Fibroblast of mammary gland (primary cell): ENCODE results near the gene ZNF862.
"Not testable (repeated sequence)": the region's sequence is repeated elsewhere in the genome, so short reads cannot be mapped to it uniquely, and the experiment has no call there.

ENCODE experiments used
- DNase-seq: peaks from one replicate; pipeline ENCODE4 v3.0.0-alpha.2; 2010; ENCODE audit warnings: low read depth
- H3K4me3 ChIP-seq: 2 replicates; pipeline ENCODE4 v1.5.1; 2011; ENCODE audit warnings: low read depth, mild to moderate bottlenecking, low read length, moderate library complexity; ENCODE audit not compliant: control insufficient read depth
- TF ChIP-seq, protein P1 (sequence below): conservative IDR thresholded peaks from 2 replicates; pipeline ENCODE4 v1.5.1; 2011; ENCODE audit warnings: low read depth, low read length, inconsistent platforms; ENCODE audit not compliant: control insufficient read depth, insufficient read depth

The ZNF862 gene

GRCh38 chr7:149883452-149883861, 45.3 kb downstream of the ZNF862 start:
- peak; percentile 43 for DNase-seq
- TF ChIP-seq, protein P1, sequence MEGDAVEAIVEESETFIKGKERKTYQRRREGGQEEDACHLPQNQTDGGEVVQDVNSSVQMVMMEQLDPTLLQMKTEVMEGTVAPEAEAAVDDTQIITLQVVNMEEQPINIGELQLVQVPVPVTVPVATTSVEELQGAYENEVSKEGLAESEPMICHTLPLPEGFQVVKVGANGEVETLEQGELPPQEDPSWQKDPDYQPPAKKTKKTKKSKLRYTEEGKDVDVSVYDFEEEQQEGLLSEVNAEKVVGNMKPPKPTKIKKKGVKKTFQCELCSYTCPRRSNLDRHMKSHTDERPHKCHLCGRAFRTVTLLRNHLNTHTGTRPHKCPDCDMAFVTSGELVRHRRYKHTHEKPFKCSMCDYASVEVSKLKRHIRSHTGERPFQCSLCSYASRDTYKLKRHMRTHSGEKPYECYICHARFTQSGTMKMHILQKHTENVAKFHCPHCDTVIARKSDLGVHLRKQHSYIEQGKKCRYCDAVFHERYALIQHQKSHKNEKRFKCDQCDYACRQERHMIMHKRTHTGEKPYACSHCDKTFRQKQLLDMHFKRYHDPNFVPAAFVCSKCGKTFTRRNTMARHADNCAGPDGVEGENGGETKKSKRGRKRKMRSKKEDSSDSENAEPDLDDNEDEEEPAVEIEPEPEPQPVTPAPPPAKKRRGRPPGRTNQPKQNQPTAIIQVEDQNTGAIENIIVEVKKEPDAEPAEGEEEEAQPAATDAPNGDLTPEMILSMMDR = peak; percentile 67

GRCh38 chr7:149884016-149884415, 45.8 kb downstream of the ZNF862 start:
- H3K4me3 ChIP-seq = no peak overlapping the region
- no peak for DNase-seq
- TF ChIP-seq, protein P1 = no peak

More at GRCh38 chr7:149883452-149883861, 45.3 kb downstream of the ZNF862 start:
- no peak overlapping the region for H3K4me3 ChIP-seq

DNA sequence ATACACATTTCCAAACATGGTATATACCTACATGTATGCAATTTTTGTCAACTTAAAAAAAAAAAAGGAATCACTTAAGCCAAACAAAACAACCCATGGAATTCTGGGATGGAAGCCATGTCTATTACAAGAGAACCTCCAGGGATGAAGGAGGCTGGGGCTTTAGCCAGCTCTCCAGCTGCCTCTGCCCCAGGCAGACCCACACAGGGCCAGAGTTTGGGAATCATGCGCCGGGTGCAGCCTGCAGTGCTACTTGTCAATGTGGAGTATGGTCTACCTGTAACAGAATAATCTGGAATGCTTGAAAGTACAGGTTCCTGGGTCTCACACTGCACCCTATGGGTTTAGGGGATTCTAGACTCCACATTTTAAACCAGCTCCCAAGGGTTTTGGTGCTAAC, 46.4 kb downstream of the ZNF862 start:
- TF ChIP-seq, protein P1 = no peak
- peak; percentile 13 for DNase-seq
- no peak overlapping the region for H3K4me3 ChIP-seq

DNA sequence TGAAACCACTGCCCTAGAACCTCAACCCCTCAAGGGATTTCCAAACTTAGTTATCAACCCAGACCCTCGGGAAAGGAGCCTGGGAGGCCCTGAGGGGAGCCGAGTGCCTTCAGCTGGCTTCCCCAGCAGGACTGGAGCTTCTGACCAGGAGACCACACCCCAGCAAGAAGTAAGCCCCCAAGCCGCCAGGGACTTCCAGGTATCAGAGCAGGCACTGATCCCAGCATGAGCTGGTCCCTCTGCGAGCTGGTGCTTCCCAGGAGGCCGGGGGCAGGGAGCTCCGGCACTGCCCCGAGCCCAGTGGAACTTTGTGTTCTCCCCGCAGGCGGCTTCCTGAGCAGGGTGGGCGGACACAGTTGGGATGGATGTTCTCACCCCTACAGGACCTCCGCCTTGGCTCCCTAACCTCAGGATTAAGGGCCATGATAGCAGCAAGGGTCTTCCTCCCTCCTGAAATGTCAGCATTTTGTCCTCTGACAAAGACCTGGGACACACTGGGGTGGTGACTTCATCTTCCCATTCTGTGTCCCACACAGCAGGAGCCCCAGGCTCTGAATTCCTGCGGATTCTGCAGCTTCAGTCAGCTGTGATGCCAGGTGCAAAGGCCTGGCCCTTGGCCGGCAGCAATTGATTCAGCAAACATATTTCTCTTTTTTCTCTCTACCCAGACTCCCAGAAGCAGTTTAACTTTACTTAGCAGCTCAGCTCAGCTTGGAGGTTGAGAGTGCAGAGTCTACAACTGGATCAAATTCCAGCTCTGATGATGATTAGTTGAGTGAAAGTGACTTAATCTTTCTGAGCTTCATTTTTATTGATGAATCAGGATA, 47.2 kb downstream of the ZNF862 start:
- TF ChIP-seq, protein P1 = no peak
- DNase-seq = no peak
- no peak overlapping the region for H3K4me3 ChIP-seq

DNA sequence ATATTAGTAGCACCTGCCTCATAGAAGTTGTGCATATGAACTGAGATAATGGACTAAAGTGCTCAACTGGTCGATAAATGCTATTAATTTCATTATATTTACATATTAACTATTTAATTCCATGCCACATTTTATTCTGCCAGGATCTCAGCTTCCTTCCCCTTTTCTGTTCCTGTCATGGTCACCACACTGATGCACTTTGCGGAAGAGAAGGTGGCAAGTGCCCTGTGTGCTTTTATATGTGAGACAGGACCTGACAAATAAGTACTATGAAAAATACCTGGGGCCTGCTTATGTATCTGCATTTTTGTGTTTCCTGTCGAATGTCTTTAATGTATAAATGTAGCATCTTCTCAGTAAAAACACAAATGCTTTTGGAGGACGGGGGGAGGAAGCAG, 47.8 kb downstream of the ZNF862 start:
- no peak for DNase-seq
- H3K4me3 ChIP-seq = no peak overlapping the region
- TF ChIP-seq, protein P1 = no peak

GRCh38 chr7:149887311-149887710, 49.1 kb downstream of the ZNF862 start:
- H3K4me3 ChIP-seq = no peak overlapping the region
- TF ChIP-seq, protein P1 = no peak
- no peak for DNase-seq

- H3K4me3 ChIP-seq, DNase-seq: not testable (repeated sequence)
These were observed 52.5 kb downstream of the ZNF862 start for GRCh38 chr7:149890715-149891114.

GRCh38 chr7:149894957-149895356, 56.8 kb downstream of the ZNF862 start:
- H3K4me3 ChIP-seq, DNase-seq: not testable (repeated sequence)

- H3K4me3 ChIP-seq, DNase-seq: not testable (repeated sequence)
These were observed 69.7 kb downstream of the ZNF862 start for GRCh38 chr7:149907776-149908376.

DNA sequence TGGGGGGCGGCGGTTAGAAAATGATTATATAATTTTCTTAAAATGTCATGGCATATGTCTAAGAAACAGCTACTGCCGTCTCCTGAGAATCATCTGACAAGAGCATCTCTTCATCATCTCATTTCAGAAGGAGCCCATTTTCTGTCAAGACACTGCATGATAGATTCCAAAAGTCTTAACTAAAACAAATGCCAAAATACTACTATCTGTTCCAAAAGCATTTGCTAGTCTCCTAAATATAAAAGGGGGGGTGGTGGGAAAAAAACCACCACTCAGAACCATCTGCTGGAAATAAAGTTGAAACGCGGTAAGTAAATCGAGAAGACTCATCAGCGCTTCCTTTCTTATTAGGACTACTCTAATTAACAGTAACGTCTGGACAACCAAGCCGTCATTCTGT, 72.0 kb downstream of the ZNF862 start:
- not testable (repeated sequence) for DNase-seq

DNA sequence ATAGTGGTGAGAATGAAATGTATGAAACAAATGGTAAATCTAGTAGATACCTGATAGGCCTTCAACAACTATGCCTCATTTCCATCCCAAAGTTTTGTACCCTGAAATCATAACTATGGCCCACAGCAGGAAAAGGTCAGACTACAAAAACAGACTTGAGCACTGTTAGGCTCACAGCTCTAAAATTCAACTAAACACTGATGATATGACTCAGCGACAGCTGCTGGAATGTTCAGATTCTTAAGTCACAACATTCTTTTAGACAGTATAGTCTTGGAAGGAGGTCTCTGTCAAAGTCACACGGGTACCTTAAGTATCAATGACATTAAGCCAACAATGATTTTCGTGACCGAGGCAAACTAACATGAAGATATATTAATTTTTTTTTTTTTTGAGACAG, 74.0 kb downstream of the ZNF862 start:
- DNase-seq = peak; percentile 63
- H3K4me3 ChIP-seq = not testable (repeated sequence)

More for the DNA sequence above, 72.0 kb downstream of the ZNF862 start:
- H3K4me3 ChIP-seq = not testable (repeated sequence)
